Cardiac muscle cell (in vitro differentiated cells and primary cell): ENCODE measurements around the gene RBCK1. TPM values are rescaled to one million over a fixed set of nuclear protein-coding genes. Genes with fewer than 3 reads are reported as not detected.
A peak's percentile ranks its signal among the peaks of the same experiment; 100 is the strongest.

Experiments
- DNase-seq, 2 donors: peaks; one replicate each; pipeline versions ENCODE4 v3.0.0 to v3.0.0-alpha.2; 2010 to 2017; ENCODE audit warnings: low read depth in 1 of 2, low spot score in 1 of 2
- H3K27ac ChIP-seq: fragments of 200-600 bp; sonication (generic); 2 replicates; pipeline ENCODE4 v1.5.1; 2016
- H3K27me3 ChIP-seq: fragments of 200-600 bp; sonication (generic); 2 replicates; pipeline ENCODE4 v1.6.0; 2016; ENCODE audit warnings: control low read depth
- H3K36me3 ChIP-seq: fragments of 200-600 bp; sonication (generic); 2 replicates; pipeline ENCODE4 v1.5.1; 2016; ENCODE audit warnings: control low read depth
- H3K4me1 ChIP-seq: fragments of 200-600 bp; sonication (generic); 2 replicates; pipeline ENCODE4 v1.8.1; 2017; ENCODE audit warnings: low read depth, mild to moderate bottlenecking, mixed run types
- H3K4me3 ChIP-seq: fragments of 200-600 bp; sonication (generic); 2 replicates; pipeline ENCODE4 v1.5.1; 2016; ENCODE audit warnings: mild to moderate bottlenecking
- H3K9me3 ChIP-seq: fragments of 200-600 bp; sonication (generic); 2 replicates; pipeline ENCODE4 v1.5.1; 2017; ENCODE audit warnings: low read depth, mild to moderate bottlenecking, control low read depth
- CTCF ChIP-seq: IDR thresholded peaks from 2 replicates; pipeline ENCODE4 v1.5.1; 2012; ENCODE audit warnings: low read depth, mild to moderate bottlenecking, low read length
- polyA plus RNA-seq: library from polyadenylated mRNA; unstranded; fragments of >200 nt; fragmentation: Nextera tagmentation; extraction: Ambion mirVana; gene quantifications from 2 replicates; pipeline ENCODE4 v1.2.1, GENCODE V29; 2016
- total RNA-seq: library from RNA; depleted of rRNA; stranded (reverse); fragments of >200 nt; gene quantifications from 2 replicates; pipeline ENCODE4 v1.2.3, GENCODE V29; 2016

The RBCK1 gene
- total and polyA plus RNA-seq, 2 experiments from 2014 or later, result 51.5 to 104 TPM

- H3K27ac ChIP-seq, result no peak overlapping the region
- H3K27me3 ChIP-seq, result no peaks in the 10 kb centered on the region
- H3K36me3 ChIP-seq, result no peaks in the 10 kb centered on the region
- DNase-seq, result no peak
- H3K4me1 ChIP-seq, result peaks cover 1% of the 10 kb centered on the region
- no peaks in the 10 kb centered on the region for H3K9me3 ChIP-seq
- no peak for TF ChIP-seq CTCF
- H3K4me3 ChIP-seq, result no peak overlapping the region
Observed at GRCh38 chr20:404088-404487, 4.0 kb upstream of the RBCK1 start.

- no peak for DNase-seq
- H3K27me3 ChIP-seq, result no peaks in the 10 kb centered on the region
- TF ChIP-seq CTCF, result no peak
- H3K36me3 ChIP-seq, result no peaks in the 10 kb centered on the region
- H3K9me3 ChIP-seq, result no peaks in the 10 kb centered on the region
- H3K27ac ChIP-seq, result no peak overlapping the region
- H3K4me3 ChIP-seq, result no peak overlapping the region
- H3K4me1 ChIP-seq, result peaks cover 5% of the 10 kb centered on the region
Observed at GRCh38 chr20:406200-407132, 1.6 kb upstream of the RBCK1 start.

- H3K9me3 ChIP-seq, result no peaks in the 10 kb centered on the region
- peaks cover 5% of the 10 kb centered on the region for H3K4me1 ChIP-seq
- peak; percentile 37 for TF ChIP-seq CTCF
- H3K27me3 ChIP-seq, result no peaks in the 10 kb centered on the region
- peak overlapping the region; percentile 32 for H3K4me3 ChIP-seq
- H3K27ac ChIP-seq, result no peak overlapping the region
- peaks cover under 1% of the 10 kb centered on the region for H3K36me3 ChIP-seq
- DNase-seq, result peak; percentile 84 to 87
Observed at GRCh38 chr20:407133-407952, 756 bp upstream of the RBCK1 start.

- H3K4me1 ChIP-seq, result peaks cover 5% of the 10 kb centered on the region
- no peak for TF ChIP-seq CTCF
- no peaks in the 10 kb centered on the region for H3K27me3 ChIP-seq
- peaks cover 2% of the 10 kb centered on the region for H3K36me3 ChIP-seq
- DNase-seq, result no peak
- no peaks in the 10 kb centered on the region for H3K9me3 ChIP-seq
- peak overlapping the region; percentile 92 for H3K4me3 ChIP-seq
- H3K27ac ChIP-seq, result peak overlapping the region; percentile 84
Observed at GRCh38 chr20:408843-409696, 971 bp downstream of the RBCK1 start.
